ENCODE measurements around the gene CYTH4. TPM values are rescaled to one million over a fixed set of nuclear protein-coding genes. Genes with fewer than 3 reads are reported as not detected.

The CYTH4 gene
- total RNA-seq, 1 donor from 2014 or later = 57.1 TPM

GRCh38 chr22:37337204-37337943, 55.1 kb downstream of the CYTH4 start:
- intact Hi-C loops (cut with micrococcal nuclease) = no loop called here

GRCh38 chr22:37338539-37339246, 56.4 kb downstream of the CYTH4 start:
- Mint-ChIP-seq H3K27ac (no peak overlapping the region), H3K36me3 (ENCODE audit: low read depth) (no peaks in the 10 kb centered on the region), H3K9me3 (no peaks in the 10 kb centered on the region)

More at GRCh38 chr22:37337204-37337943, 55.1 kb downstream of the CYTH4 start:
- Mint-ChIP-seq H3K4me1 (ENCODE audit: low read depth) (peaks cover 5% of the 10 kb centered on the region), H3K9me3 (no peaks in the 10 kb centered on the region), H3K4me3 (no peak overlapping the region), H3K27ac (no peak overlapping the region), H3K27me3 (ENCODE audit: insufficient read depth) (peaks cover 45% of the 10 kb centered on the region), H3K36me3 (ENCODE audit: low read depth) (no peaks in the 10 kb centered on the region)
- no peak for DNase-seq (ENCODE audit: low spot score)

GRCh38 chr22:37340331-37341262, 58.3 kb downstream of the CYTH4 start:
- intact Hi-C loops (cut with micrococcal nuclease) = no loop called here
- DNase-seq (ENCODE audit: low spot score) = no peak
- Mint-ChIP-seq H3K27ac (no peak overlapping the region), H3K4me1 (ENCODE audit: low read depth) (no peaks in the 10 kb centered on the region), H3K27me3 (ENCODE audit: insufficient read depth) (peaks cover 25% of the 10 kb centered on the region), H3K4me3 (no peak overlapping the region), H3K36me3 (ENCODE audit: low read depth) (no peaks in the 10 kb centered on the region), H3K9me3 (no peaks in the 10 kb centered on the region)

More at GRCh38 chr22:37338539-37339246, 56.4 kb downstream of the CYTH4 start:
- intact Hi-C loops (cut with micrococcal nuclease) = no loop called here
- Mint-ChIP-seq H3K4me1 (ENCODE audit: low read depth) (peaks cover 5% of the 10 kb centered on the region), H3K27me3 (ENCODE audit: insufficient read depth) (peaks cover 33% of the 10 kb centered on the region), H3K4me3 (no peak overlapping the region)
- DNase-seq (ENCODE audit: low spot score) = no peak

GRCh38 chr22:37342065-37342464, 59.8 kb downstream of the CYTH4 start:
- H3K27ac Mint-ChIP-seq = no peak overlapping the region
- peaks cover 16% of the 10 kb centered on the region for H3K27me3 Mint-ChIP-seq (ENCODE audit: insufficient read depth)
- H3K4me3 Mint-ChIP-seq = no peak overlapping the region
- H3K36me3 Mint-ChIP-seq (ENCODE audit: low read depth) = no peaks in the 10 kb centered on the region
- no peaks in the 10 kb centered on the region for H3K4me1 Mint-ChIP-seq (ENCODE audit: low read depth)
- no peak for DNase-seq (ENCODE audit: low spot score)
- intact Hi-C loops (cut with micrococcal nuclease) = no loop called here
- H3K9me3 Mint-ChIP-seq = no peaks in the 10 kb centered on the region

GRCh38 chr22:37343348-37343747, 61.0 kb downstream of the CYTH4 start:
- Mint-ChIP-seq H3K4me3 (no peak overlapping the region), H3K27me3 (ENCODE audit: insufficient read depth) (peaks cover 21% of the 10 kb centered on the region), H3K27ac (no peak overlapping the region), H3K36me3 (ENCODE audit: low read depth) (no peaks in the 10 kb centered on the region), H3K9me3 (no peaks in the 10 kb centered on the region), H3K4me1 (ENCODE audit: low read depth) (no peaks in the 10 kb centered on the region)
- intact Hi-C loops (cut with micrococcal nuclease) = no loop called here
- no peak for DNase-seq (ENCODE audit: low spot score)

- Mint-ChIP-seq H3K27ac (no peak overlapping the region), H3K9me3 (no peaks in the 10 kb centered on the region), H3K27me3 (ENCODE audit: insufficient read depth) (peaks cover 21% of the 10 kb centered on the region), H3K4me3 (no peak overlapping the region), H3K36me3 (ENCODE audit: low read depth) (no peaks in the 10 kb centered on the region), H3K4me1 (ENCODE audit: low read depth) (no peaks in the 10 kb centered on the region)
- intact Hi-C loops (cut with micrococcal nuclease) = no loop called here
- DNase-seq (ENCODE audit: low spot score) = no peak
Observed at GRCh38 chr22:37343863-37344734, 61.8 kb downstream of the CYTH4 start.

GRCh38 chr22:37344735-37345449, 62.6 kb downstream of the CYTH4 start:
- no peak overlapping the region for H3K27ac Mint-ChIP-seq
- intact Hi-C loops (cut with micrococcal nuclease) = no loop called here
- no peaks in the 10 kb centered on the region for H3K4me1 Mint-ChIP-seq (ENCODE audit: low read depth)
- H3K36me3 Mint-ChIP-seq (ENCODE audit: low read depth) = no peaks in the 10 kb centered on the region
- no peak for DNase-seq (ENCODE audit: low spot score)
- H3K9me3 Mint-ChIP-seq = no peaks in the 10 kb centered on the region
- H3K27me3 Mint-ChIP-seq (ENCODE audit: insufficient read depth) = peaks cover 21% of the 10 kb centered on the region
- no peak overlapping the region for H3K4me3 Mint-ChIP-seq

- H3K27ac Mint-ChIP-seq = no peak overlapping the region
- no peaks in the 10 kb centered on the region for H3K36me3 Mint-ChIP-seq (ENCODE audit: low read depth)
- H3K9me3 Mint-ChIP-seq = no peaks in the 10 kb centered on the region
- intact Hi-C loops (cut with micrococcal nuclease) = no loop called here
- H3K27me3 Mint-ChIP-seq (ENCODE audit: insufficient read depth) = peaks cover 18% of the 10 kb centered on the region
- no peak for DNase-seq (ENCODE audit: low spot score)
- no peak overlapping the region for H3K4me3 Mint-ChIP-seq
- H3K4me1 Mint-ChIP-seq (ENCODE audit: low read depth) = no peaks in the 10 kb centered on the region
Observed at GRCh38 chr22:37345863-37346504, 63.7 kb downstream of the CYTH4 start.

- no peak overlapping the region for H3K4me3 Mint-ChIP-seq
- intact Hi-C loops (cut with micrococcal nuclease) = no loop called here
- no peaks in the 10 kb centered on the region for H3K9me3 Mint-ChIP-seq
Observed at GRCh38 chr22:37346505-37346895, 64.2 kb downstream of the CYTH4 start.

GRCh38 chr22:37349043-37349814, 66.9 kb downstream of the CYTH4 start:
- Mint-ChIP-seq H3K4me3 (no peak overlapping the region), H3K36me3 (ENCODE audit: low read depth) (no peaks in the 10 kb centered on the region), H3K4me1 (ENCODE audit: low read depth) (no peaks in the 10 kb centered on the region), H3K9me3 (no peaks in the 10 kb centered on the region), H3K27me3 (ENCODE audit: insufficient read depth) (peaks cover 16% of the 10 kb centered on the region), H3K27ac (no peak overlapping the region)
- intact Hi-C loops (cut with micrococcal nuclease) = no loop called here
- DNase-seq (ENCODE audit: low spot score) = no peak

More at GRCh38 chr22:37346505-37346895, 64.2 kb downstream of the CYTH4 start:
- H3K27ac Mint-ChIP-seq = no peak overlapping the region
- H3K27me3 Mint-ChIP-seq (ENCODE audit: insufficient read depth) = peaks cover 18% of the 10 kb centered on the region
- no peaks in the 10 kb centered on the region for H3K36me3 Mint-ChIP-seq (ENCODE audit: low read depth)
- DNase-seq (ENCODE audit: low spot score) = no peak
- no peaks in the 10 kb centered on the region for H3K4me1 Mint-ChIP-seq (ENCODE audit: low read depth)

GRCh38 chr22:37351232-37351631, 68.9 kb downstream of the CYTH4 start:
- H3K4me3 Mint-ChIP-seq = no peak overlapping the region

More at GRCh38 chr22:37351232-37351631, 68.9 kb downstream of the CYTH4 start:
- Mint-ChIP-seq H3K9me3 (no peaks in the 10 kb centered on the region), H3K36me3 (ENCODE audit: low read depth) (no peaks in the 10 kb centered on the region), H3K4me1 (ENCODE audit: low read depth) (no peaks in the 10 kb centered on the region), H3K27me3 (ENCODE audit: insufficient read depth) (peaks cover 12% of the 10 kb centered on the region), H3K27ac (no peak overlapping the region)
- intact Hi-C loops (cut with micrococcal nuclease) = no loop called here
- no peak for DNase-seq (ENCODE audit: low spot score)

Data from activated T-helper 1 cell treated with anti-CD3 and anti-CD28 coated beads, Interleukin-12 subunit alpha, Interleukin-12 subunit beta, Interleukin-2, Interleukin-4 antibody, amounts not matched to agents 30 ng/mL and 10 ng/mL and 1 ng/mL, durations not matched to agents 14 hours and 24 hours and 36 hours (primary cell).